CD4-positive, alpha-beta T cell treated with Interleukin-4 for 4 hours (primary cell): ENCODE data around the gene TICRR.
"Not testable (repeated sequence)": the region's sequence is repeated elsewhere in the genome, so short reads cannot be mapped to it uniquely, and the experiment has no call there.

ENCODE experiments used
- DNase-seq: peaks from one replicate; pipeline ENCODE4 v3.0.0-alpha.2; 2020

TICRR gene, protein sequence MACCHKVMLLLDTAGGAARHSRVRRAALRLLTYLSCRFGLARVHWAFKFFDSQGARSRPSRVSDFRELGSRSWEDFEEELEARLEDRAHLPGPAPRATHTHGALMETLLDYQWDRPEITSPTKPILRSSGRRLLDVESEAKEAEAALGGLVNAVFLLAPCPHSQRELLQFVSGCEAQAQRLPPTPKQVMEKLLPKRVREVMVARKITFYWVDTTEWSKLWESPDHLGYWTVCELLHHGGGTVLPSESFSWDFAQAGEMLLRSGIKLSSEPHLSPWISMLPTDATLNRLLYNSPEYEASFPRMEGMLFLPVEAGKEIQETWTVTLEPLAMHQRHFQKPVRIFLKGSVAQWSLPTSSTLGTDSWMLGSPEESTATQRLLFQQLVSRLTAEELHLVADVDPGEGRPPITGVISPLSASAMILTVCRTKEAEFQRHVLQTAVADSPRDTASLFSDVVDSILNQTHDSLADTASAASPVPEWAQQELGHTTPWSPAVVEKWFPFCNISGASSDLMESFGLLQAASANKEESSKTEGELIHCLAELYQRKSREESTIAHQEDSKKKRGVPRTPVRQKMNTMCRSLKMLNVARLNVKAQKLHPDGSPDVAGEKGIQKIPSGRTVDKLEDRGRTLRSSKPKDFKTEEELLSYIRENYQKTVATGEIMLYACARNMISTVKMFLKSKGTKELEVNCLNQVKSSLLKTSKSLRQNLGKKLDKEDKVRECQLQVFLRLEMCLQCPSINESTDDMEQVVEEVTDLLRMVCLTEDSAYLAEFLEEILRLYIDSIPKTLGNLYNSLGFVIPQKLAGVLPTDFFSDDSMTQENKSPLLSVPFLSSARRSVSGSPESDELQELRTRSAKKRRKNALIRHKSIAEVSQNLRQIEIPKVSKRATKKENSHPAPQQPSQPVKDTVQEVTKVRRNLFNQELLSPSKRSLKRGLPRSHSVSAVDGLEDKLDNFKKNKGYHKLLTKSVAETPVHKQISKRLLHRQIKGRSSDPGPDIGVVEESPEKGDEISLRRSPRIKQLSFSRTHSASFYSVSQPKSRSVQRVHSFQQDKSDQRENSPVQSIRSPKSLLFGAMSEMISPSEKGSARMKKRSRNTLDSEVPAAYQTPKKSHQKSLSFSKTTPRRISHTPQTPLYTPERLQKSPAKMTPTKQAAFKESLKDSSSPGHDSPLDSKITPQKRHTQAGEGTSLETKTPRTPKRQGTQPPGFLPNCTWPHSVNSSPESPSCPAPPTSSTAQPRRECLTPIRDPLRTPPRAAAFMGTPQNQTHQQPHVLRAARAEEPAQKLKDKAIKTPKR (N-terminal part only)

DNA sequence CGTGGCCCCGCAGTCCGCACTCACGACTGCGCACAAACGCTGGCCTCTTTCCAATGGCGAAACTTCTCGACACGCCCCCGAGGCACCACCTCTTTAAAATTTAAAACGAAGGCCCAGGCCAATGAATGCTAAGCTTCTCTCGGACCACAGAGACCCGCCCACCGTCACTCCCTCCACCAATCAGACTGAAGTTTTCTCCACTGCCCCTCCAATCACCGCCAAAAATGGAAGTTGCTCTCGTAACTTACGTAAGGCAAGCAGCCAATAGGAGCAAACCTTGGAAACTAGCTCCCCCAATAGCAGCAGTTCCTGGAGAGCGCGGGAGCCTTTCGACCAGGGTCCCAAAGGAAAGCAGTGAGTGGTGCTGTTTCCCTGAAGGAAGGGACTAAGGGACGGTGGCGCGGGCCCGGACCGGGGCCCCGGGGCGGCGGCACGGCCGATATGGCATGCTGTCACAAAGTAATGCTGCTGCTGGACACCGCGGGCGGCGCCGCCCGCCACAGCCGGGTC is at the start of gene TICRR:
TICRR (plus strand) TSS at position 324 of the 510 bp plus-strand sequence; CDS start at position 442, 118 bp downstream.
- peak; percentile 98 for DNase-seq

DNA sequence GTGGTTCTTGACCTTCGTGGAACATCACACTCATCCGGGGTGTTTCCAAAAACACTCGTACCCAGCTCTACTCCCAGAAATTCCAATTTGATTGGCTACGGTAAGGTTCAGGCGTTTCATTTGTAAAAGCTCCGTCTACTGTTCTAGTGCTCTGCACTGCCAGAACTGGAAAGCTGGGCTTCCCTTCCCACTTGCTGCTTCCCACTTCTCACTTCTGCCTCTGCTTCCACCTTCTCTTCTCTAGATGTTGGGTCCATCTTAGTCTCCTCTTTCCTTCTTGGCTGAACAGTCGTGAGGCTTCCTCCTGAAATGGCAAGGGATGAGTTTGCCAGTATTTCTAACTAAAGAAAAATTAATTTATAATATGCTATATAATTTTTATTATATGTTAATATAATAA is 49.1 kb upstream of the TICRR start:
- DNase-seq: no peak

GRCh38 chr15:89526601-89527441 is 48.4 kb upstream of the TICRR start:
- no peak for DNase-seq

DNA sequence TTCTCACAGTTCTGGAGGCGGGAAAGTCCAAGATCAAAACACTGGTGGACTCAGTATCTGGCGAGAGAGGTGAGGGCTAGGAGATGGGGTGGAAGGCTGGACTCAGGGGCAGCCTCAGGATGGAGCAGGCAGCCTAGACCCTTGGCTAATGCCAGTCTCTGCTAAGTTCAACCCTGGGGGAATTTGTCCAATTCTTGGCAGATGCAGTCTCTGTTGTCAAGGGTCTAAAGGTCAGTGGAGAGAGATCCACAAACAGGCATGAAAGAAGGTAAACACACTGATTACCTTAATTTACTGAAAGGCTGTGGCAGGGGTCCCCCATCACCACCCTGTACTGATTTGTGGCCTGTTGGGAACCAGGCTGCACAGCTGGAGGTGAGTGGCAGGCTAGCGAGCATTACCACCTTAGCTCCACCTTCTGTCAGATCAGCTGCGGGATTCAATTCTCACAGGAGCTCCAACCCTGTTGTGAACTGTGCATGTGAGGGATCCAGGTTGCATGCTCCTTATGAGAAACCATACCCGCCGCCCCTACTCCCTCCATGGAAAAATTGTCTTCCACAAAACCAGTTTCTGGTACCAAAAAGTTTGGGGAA is 46.4 kb upstream of the TICRR start:
- DNase-seq: no peak

DNA sequence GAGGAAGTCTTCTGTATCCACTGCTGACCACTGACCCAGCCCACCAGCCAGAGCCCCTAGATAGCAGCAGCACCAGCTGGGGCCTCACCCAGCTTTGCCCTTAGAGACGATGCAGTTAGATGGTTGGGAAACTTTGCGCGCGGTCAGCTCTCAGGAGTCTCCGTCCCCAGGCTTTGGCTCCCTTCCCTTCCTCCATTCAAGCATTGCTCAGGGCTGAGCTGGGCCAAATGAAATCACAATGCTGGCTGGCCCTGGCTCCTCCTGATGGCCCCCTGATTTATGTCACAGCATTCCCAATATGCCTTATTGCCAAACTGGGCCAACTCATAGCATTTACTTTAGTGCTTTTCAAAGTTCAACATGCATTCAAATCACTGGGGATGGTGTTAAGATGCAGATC is 44.3 kb upstream of the TICRR start:
- DNase-seq: no peak

DNA sequence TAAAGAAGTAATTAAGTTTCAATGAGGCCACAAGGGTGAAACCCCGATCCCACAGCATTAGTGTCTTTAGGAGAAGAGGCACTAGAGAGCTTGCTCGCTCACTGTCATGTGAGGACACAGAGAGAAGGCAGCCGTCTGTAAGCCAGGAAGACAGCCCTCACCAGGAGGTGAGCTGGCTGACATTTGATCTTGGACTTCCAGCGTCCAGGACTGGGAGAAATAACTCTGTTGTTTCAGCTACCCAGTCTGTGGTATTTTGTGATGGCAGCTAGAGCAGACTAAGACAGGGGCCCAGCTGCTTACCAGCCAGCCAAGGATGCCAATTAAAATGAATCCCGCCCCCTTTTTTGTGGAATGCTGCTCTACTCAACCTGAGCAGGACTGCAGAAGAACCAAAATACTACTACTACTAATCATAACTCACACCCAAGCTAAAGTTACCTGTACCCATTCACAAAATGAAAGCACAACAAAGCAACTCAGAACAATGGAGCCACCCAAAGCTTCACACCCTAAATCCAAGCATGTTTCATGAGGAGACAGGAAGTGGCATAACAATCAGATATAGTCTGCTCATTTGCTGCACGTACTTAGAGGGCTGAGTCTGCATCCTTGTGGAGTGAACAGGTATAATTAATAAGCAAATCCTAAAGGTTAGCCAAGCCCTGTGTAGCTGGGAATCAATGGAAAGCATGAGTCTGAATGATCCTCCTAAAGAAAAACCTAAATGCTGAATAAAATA is 43.3 kb upstream of the TICRR start:
- DNase-seq: no peak

- no peak for DNase-seq
Measured at GRCh38 chr15:89533861-89534544, 41.3 kb upstream of the TICRR start.

GRCh38 chr15:89539027-89539426 is 36.2 kb upstream of the TICRR start:
- no peak for DNase-seq

DNA sequence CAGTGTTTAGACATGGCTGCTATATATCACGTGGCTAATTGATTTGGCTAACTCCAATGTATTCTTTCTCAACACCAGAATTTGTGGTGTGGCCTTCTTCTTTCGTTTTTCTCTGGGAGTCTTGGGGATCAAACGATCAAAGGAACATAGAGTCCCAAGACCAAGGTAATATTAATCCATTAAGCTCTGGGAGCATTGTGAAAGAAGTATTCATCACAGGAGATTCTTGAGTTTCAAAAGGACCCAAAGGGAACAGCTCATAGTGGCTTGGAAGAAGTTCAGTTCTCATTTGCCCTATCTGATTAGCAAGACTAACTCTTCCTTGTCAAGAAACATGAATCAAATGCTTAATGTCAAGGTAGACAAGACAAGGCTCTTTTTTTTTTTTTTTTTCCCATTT is 32.9 kb upstream of the TICRR start:
- DNase-seq: no peak

DNA sequence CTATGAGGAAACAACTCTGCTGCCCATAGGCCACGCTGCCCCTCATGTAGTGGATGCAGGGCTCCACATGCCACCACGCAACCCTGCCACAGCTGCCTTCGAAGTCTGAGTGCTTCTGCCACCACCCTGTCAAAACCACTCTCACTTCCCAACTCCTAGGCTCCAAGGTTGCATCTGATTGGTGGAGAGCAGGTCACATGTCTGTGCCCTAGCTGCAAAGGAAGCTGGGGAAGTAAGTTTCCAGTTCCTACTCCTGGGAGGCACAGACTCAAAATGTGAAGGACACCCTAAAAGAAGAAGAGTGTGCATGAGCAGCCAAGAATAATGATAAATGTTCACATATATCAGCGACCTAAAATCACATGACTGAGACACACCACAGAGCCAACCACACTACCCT is 31.9 kb upstream of the TICRR start:
- DNase-seq: no peak

GRCh38 chr15:89549138-89549537 is 26.1 kb upstream of the TICRR start:
- DNase-seq: not testable (repeated sequence)

DNA sequence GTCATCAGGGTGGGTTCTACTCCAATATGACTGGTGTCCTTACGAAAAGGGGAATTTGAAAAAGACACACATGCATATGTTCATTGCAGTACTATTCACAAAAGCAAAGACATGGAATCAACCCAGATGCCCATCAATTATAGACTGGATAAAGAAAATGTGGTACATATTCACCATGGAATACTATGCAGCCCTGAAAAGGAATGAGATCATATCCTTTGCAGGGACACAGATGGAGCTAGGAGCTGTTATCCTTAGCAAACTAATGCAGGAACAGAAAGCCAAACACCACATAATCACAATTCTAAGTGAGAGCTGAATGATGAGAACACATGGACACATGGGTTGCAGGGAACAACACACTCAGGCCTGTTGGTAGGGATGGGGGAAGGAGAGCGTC is 24.8 kb upstream of the TICRR start:
- no peak for DNase-seq

GRCh38 chr15:89551550-89551949 is 23.7 kb upstream of the TICRR start:
- no peak for DNase-seq

DNA sequence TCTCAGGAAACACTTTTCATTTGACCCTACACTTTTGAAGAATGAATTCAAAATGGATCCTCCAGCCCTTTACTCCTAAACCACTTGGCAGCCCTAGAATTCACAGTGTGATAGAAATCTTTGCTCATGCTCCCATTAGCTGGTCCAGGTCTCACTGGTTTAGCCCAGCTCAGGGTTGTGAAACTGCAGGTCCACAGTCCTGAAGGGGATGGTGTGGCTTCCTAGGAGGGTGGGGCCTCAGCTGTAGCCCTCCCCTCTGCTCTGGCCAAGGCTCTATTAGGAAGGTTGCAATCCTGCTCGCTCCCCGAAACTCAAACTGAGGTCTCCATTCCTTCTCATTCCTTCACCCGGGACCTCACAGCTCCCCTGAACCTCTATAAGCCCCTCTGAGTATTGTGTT is 21.6 kb upstream of the TICRR start:
- DNase-seq: no peak

- DNase-seq: no peak
Measured at GRCh38 chr15:89554247-89554646, 21.0 kb upstream of the TICRR start.

DNA sequence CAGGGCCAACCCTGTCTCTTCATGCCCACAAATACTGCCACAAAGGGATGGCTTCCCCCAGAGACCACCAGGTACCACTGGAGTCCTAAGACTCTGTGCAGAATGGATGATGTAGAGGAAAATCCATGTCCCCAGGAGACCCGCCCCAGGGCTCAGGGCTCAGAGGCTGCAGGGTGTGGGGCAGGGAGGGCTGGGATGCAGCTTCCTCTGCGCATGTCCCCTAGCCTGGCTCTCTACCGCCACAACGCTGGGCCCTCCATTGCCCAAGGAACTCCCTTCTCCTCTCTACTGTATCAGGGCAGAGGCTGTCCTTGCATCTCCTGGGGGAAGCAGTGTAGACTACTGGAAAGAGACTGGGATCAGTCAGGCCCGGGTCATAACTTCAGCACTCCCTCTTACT is 19.5 kb upstream of the TICRR start:
- DNase-seq: no peak

- DNase-seq: peak; percentile 57
Measured at GRCh38 chr15:89556413-89557262, 18.6 kb upstream of the TICRR start.

DNA sequence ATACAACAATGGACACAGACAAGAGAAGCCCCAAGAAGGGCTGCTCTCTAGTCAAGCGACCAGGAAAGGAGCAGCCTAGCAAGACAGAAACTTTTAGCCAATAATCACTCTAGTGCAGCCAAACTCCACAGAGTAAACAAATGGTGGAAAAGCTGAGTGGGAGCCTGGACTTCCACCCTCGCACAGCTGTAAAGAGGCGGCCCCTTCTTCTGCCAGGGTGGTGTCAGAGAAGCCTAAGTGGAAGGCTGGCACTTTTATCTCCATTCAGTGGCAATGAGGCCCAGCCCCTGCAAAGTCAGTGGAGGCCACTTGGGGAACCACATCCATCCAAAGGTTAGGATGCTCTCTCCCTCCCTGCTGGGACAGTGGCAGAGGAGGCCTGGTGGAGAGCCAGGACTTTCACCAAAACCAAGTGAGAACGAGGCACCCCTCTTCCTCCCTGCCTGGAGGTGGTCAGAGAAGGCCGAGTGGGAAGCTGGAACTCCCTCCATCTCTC is 15.5 kb upstream of the TICRR start:
- DNase-seq: no peak

- DNase-seq: no peak
Measured at GRCh38 chr15:89566181-89566580, 9.1 kb upstream of the TICRR start.
